ENCODE measurements around the gene MEF2A.

GRCh38 chr15:99593070-99593469 is 27.3 kb downstream of the MEF2A start:
- TF ChIP-seq ARNTL (CRISPR knock-in tag; IDR thresholded peaks at IDR 0.05; ENCODE audit: borderline replicate concordance, low read depth) (no peak), PATZ1 (CRISPR knock-in tag; IDR thresholded peaks at IDR 0.05; ENCODE audit: borderline replicate concordance) (no peak), BACH2 (CRISPR knock-in tag; IDR thresholded peaks at IDR 0.05; ENCODE audit: borderline replicate concordance) (no peak), GLIS3 (CRISPR knock-in tag; IDR thresholded peaks at IDR 0.05) (no peak), ZNF565 (CRISPR knock-in tag; conservative IDR thresholded peaks at IDR 0.05; ENCODE audit: low read depth) (no peak), PPARA (CRISPR knock-in tag; IDR thresholded peaks at IDR 0.05; ENCODE audit: borderline replicate concordance) (no peak)
